ENCODE measurements around the gene RNF166. TPM values are rescaled to one million over a fixed set of nuclear protein-coding genes. Genes with fewer than 3 reads are reported as not detected.

Gene RNF166
- total and polyA plus RNA-seq, 4 donors: 6.5 to 9.1 (median 7.6) TPM

- TF ChIP-seq, protein P1, sequence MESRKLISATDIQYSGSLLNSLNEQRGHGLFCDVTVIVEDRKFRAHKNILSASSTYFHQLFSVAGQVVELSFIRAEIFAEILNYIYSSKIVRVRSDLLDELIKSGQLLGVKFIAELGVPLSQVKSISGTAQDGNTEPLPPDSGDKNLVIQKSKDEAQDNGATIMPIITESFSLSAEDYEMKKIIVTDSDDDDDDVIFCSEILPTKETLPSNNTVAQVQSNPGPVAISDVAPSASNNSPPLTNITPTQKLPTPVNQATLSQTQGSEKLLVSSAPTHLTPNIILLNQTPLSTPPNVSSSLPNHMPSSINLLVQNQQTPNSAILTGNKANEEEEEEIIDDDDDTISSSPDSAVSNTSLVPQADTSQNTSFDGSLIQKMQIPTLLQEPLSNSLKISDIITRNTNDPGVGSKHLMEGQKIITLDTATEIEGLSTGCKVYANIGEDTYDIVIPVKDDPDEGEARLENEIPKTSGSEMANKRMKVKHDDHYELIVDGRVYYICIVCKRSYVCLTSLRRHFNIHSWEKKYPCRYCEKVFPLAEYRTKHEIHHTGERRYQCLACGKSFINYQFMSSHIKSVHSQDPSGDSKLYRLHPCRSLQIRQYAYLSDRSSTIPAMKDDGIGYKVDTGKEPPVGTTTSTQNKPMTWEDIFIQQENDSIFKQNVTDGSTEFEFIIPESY (IDR thresholded peaks at IDR 0.05): no peak
- TF ChIP-seq JUND (IDR thresholded peaks at IDR 0.05): no peak
- TF ChIP-seq FOXA1 (IDR thresholded peaks at IDR 0.05): no peak
- no peak for TF ChIP-seq HNF4A (conservative IDR thresholded peaks at IDR 0.05)
- no peak for TF ChIP-seq RXRA (IDR thresholded peaks at IDR 0.05)
- no peak for TF ChIP-seq MAX (IDR thresholded peaks at IDR 0.05)
- no peak for TF ChIP-seq SP1 (IDR thresholded peaks at IDR 0.05)
- TF ChIP-seq, protein P2, sequence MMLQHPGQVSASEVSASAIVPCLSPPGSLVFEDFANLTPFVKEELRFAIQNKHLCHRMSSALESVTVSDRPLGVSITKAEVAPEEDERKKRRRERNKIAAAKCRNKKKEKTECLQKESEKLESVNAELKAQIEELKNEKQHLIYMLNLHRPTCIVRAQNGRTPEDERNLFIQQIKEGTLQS (IDR thresholded peaks at IDR 0.05): no peak
These were observed 15.9 kb upstream of the RNF166 start (continued) for GRCh38 chr16:88721815-88722755.

- no peak overlapping the region for H3K9ac ChIP-seq (ENCODE audit: low read depth in 1 of 2, low read length in 2 of 2)
- H3K36me3 ChIP-seq (ENCODE audit: control insufficient read depth in 4 of 4, insufficient read depth in 3 of 4, low read depth in 1 of 4, low read length in 3 of 4): peaks cover 26 to 91% (median 44%) of the 10 kb centered on the region in 4 donors
- TF ChIP-seq, protein P3, sequence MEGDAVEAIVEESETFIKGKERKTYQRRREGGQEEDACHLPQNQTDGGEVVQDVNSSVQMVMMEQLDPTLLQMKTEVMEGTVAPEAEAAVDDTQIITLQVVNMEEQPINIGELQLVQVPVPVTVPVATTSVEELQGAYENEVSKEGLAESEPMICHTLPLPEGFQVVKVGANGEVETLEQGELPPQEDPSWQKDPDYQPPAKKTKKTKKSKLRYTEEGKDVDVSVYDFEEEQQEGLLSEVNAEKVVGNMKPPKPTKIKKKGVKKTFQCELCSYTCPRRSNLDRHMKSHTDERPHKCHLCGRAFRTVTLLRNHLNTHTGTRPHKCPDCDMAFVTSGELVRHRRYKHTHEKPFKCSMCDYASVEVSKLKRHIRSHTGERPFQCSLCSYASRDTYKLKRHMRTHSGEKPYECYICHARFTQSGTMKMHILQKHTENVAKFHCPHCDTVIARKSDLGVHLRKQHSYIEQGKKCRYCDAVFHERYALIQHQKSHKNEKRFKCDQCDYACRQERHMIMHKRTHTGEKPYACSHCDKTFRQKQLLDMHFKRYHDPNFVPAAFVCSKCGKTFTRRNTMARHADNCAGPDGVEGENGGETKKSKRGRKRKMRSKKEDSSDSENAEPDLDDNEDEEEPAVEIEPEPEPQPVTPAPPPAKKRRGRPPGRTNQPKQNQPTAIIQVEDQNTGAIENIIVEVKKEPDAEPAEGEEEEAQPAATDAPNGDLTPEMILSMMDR (IDR thresholded peaks at IDR 0.05; ENCODE audit: low read depth, low read length, missing input control): no peak
- no peak for TF ChIP-seq RXRA (IDR thresholded peaks at IDR 0.05)
- no peaks in the 10 kb centered on the region for H3K27me3 ChIP-seq (ENCODE audit: control insufficient read depth in 4 of 4, insufficient read depth in 4 of 4, low read length in 3 of 4)
- no peak for DNase-seq (ENCODE audit: low spot score)
- no peak overlapping the region for H3K4me3 ChIP-seq (ENCODE audit: low read depth in 1 of 3, low read length in 3 of 3)
- H3K4me1 ChIP-seq (ENCODE audit: control insufficient read depth in 4 of 4, insufficient read depth in 4 of 4, low read length in 3 of 4): no peaks in the 10 kb centered on the region
- 97% methylated on average over 17 of the region's 17 CpGs for WGBS
- H3K9me3 ChIP-seq (ENCODE audit: control insufficient read depth in 4 of 4, low read length in 3 of 4): no peaks in the 10 kb centered on the region
- H3K27ac ChIP-seq (ENCODE audit: low read depth in 1 of 2, low read length in 2 of 2): no peak overlapping the region
These were observed 15.0 kb upstream of the RNF166 start for GRCh38 chr16:88721236-88721635.

DNA sequence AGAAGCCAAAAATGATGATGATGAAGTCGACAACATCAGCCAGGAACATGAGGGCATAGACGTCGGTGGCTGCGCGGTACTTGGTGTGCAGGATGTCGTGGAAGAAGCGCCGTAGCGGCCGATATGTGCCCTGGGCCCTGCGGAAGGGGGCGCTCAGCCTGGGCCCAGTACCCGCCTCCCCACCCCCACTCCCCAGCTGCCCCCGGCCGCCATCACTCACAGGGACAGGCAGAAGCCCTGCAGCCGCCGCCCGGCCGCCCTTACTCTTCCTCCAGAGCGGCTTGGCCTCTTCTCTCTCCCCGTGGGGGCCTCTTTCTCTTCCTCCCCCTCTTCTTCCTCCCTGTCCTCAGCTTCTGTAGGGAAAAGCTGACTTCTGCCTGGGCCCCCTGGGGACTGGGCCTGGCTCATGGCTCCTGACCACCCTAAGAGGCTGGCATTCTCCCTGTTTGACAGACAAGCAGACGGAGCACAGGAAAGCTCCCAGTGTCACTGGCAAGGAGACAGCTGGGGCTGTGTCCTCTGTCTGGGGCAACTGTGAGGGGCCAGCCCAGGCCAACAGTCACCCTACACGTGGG is 14.3 kb upstream of the RNF166 start:
- Histone ChIP-seq H3K27ac (ENCODE audit: low read depth in 1 of 2, low read length in 2 of 2) (no peak overlapping the region), H3K4me3 (ENCODE audit: low read depth in 1 of 3, low read length in 3 of 3) (no peak overlapping the region), H3K9ac (ENCODE audit: low read depth in 1 of 2, low read length in 2 of 2) (no peak overlapping the region), H3K4me1 (ENCODE audit: control insufficient read depth in 4 of 4, insufficient read depth in 4 of 4, low read length in 3 of 4) (no peaks in the 10 kb centered on the region), H3K36me3 (ENCODE audit: control insufficient read depth in 4 of 4, insufficient read depth in 3 of 4, low read depth in 1 of 4, low read length in 3 of 4) (peaks cover 29 to 91% (median 41%) of the 10 kb centered on the region in 4 donors), H3K9me3 (ENCODE audit: control insufficient read depth in 4 of 4, low read length in 3 of 4) (no peaks in the 10 kb centered on the region), H3K27me3 (ENCODE audit: control insufficient read depth in 4 of 4, insufficient read depth in 4 of 4, low read length in 3 of 4) (no peaks in the 10 kb centered on the region)
- TF ChIP-seq EGR1 (IDR thresholded peaks at IDR 0.05; ENCODE audit: low read depth in 2 of 2) (no peak), JUND (IDR thresholded peaks at IDR 0.05) (no peak), MAX (IDR thresholded peaks at IDR 0.05) (no peak), RAD21 (IDR thresholded peaks at IDR 0.05) (no peak), NR2F2 (IDR thresholded peaks at IDR 0.05) (no peak), FOXA2 (IDR thresholded peaks at IDR 0.05) (no peak), TAF1 (conservative IDR thresholded peaks at IDR 0.05) (no peak), YY1 (IDR thresholded peaks at IDR 0.05) (no peak), SP1 (IDR thresholded peaks at IDR 0.05) (no peak), HNF4A (conservative IDR thresholded peaks at IDR 0.05) (no peak)
- TF ChIP-seq, protein P2 (IDR thresholded peaks at IDR 0.05): no peak
- 96% methylated on average over 23 of the region's 23 CpGs for WGBS
- no peak for DNase-seq (ENCODE audit: low spot score)
